Raji (cell line): Measurements from ENCODE around the gene CHST4.

Experiments
- POLR2A ChIP-seq: IDR thresholded peaks from 2 replicates; pipeline ENCODE4 v1.6.1; 2011; ENCODE audit warnings: low read depth, low read length, control low read depth; ENCODE audit not compliant: insufficient read depth

Gene CHST4

DNA sequence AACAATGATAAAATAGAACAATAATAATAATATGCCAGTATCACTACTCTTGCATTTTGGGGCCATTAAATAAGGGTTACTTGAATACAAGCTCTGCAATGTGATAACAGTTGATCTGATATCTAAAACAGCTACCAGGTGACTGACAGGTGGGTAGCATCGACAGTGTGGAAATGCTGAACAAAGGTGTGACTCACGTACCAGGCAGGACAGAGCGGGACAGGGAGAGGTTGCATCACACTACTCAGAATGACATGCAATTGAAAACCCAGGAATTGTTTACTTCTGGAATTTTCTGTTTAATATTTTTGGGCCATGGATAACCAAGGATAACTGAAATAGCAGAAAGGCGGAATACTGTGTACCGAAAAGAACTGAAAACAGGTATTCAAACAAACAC is 21.3 kb upstream of the CHST4 start:
- no peak for TF ChIP-seq POLR2A

GRCh38 chr16:71507061-71507460 is 19.2 kb upstream of the CHST4 start:
- TF ChIP-seq POLR2A: no peak

DNA sequence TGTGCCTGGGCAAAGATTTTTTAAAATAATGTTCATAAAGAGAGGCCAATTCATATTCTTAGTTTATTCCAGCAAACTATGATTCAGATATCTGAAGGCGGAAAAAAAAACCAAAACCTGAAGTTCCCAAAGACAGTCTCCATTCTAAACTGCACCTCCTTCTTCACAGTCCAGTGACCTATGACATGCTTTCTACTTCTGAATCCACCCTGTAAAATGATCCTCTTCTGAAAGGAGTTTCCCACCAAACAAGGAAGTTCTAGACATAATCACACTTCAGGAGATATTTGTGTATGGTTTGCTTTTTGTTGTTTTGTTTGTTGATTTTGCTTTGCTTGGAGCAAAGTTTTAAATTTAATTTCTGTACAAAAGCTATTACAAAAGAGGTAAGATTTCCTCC is 12.9 kb upstream of the CHST4 start:
- no peak for TF ChIP-seq POLR2A

DNA sequence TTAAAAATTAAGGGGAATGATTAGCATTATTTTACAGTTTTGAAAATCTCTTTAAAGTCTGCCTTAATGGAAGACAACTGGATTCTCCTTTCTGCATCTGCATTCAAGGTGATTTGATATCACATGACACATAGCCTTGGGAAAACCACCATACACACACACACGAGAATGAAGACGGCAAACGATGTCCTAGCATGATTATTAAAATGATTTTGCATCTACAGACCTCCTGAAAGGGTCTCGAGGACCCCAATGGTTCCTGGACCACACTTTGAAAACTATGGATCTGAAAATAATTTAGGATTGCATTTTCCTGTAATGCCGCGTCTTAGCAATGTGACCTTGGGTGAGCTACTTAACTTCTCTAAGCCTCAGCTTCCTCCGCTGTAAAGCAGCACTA is 11.8 kb upstream of the CHST4 start:
- TF ChIP-seq POLR2A: no peak

- no peak for TF ChIP-seq POLR2A
Measured at GRCh38 chr16:71515026-71515425, 11.2 kb upstream of the CHST4 start.

DNA sequence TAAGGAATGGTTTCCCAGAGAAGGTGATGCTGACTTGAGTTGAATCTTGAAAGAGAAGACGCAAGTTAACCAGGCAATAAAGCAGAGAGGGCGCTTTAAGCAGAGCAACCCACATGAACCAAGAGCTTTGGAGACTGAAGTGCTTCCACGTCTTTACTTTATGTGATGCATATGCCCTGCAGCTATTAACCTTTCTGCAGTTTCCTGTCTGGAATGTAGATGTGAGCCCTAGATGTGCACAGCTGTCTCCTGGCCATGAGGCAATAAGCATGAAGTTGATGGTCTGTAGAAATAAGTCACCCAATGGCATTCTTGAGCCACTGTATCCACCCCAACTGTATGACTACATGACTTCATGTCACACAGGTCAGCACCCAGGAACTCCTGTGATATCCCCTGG is 5.7 kb upstream of the CHST4 start:
- TF ChIP-seq POLR2A: no peak

GRCh38 chr16:71524566-71525553 is 1.4 kb upstream of the CHST4 start:
- no peak for TF ChIP-seq POLR2A

GRCh38 chr16:71528257-71528656 is 2.0 kb downstream of the CHST4 start:
- no peak for TF ChIP-seq POLR2A

DNA sequence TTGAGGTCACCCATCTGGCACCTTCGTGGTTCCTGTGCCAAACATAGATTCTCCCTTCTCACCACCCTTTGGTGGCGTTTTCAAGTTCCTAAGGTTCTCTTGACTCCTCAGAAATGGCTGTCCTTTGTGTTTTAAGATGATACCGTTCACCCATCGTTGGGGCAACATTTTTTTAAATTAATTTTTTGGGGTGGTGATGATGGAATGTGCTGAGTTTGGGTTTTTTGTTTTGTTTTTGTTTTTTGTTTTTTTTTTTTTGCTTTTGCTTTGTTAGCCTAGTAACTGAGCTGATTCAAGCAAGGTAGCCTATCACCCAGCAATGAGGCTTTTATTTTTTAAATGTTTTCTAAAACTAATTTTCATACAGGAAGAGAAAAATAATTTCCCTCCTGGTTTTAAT is 2.6 kb downstream of the CHST4 start:
- no peak for TF ChIP-seq POLR2A

GRCh38 chr16:71532366-71532765 is 6.1 kb downstream of the CHST4 start:
- TF ChIP-seq POLR2A: no peak

DNA sequence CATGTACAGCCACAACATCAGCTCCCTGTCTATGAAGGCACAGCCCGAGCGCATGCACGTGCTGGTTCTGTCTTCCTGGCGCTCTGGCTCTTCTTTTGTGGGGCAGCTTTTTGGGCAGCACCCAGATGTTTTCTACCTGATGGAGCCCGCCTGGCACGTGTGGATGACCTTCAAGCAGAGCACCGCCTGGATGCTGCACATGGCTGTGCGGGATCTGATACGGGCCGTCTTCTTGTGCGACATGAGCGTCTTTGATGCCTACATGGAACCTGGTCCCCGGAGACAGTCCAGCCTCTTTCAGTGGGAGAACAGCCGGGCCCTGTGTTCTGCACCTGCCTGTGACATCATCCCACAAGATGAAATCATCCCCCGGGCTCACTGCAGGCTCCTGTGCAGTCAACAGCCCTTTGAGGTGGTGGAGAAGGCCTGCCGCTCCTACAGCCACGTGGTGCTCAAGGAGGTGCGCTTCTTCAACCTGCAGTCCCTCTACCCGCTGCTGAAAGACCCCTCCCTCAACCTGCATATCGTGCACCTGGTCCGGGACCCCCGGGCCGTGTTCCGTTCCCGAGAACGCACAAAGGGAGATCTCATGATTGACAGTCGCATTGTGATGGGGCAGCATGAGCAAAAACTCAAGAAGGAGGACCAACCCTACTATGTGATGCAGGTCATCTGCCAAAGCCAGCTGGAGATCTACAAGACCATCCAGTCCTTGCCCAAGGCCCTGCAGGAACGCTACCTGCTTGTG is 10.7 kb downstream of the CHST4 start:
- TF ChIP-seq POLR2A: no peak

DNA sequence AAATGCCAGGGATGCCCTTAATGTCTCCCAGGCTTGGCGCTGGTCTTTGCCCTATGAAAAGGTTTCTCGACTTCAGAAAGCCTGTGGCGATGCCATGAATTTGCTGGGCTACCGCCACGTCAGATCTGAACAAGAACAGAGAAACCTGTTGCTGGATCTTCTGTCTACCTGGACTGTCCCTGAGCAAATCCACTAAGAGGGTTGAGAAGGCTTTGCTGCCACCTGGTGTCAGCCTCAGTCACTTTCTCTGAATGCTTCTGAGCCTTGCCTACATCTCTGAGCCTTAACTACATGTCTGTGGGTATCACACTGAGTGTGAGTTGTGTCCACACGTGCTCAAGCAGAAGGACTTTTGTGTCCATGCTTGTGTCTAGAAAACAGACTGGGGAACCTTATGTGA is 11.4 kb downstream of the CHST4 start:
- no peak for TF ChIP-seq POLR2A

DNA sequence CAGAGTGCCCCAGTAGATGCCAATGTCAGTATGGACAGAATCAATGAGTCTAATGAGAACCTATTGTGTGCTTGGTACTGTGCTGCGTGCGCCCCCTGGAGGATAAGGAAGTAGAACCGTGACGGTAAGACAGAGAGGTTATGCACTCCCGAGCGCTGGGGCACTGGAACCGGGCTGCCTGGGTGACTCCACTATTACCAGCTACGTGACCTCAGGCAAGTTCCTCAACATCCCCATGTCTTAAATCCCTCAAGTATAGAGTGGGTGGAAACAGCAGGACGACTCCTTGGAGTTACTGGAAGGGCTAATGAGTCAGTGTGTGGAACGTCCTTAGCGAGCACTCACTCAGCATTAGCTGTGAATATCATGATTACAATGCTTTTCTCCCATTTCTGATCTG is 16.2 kb downstream of the CHST4 start:
- TF ChIP-seq POLR2A: no peak

GRCh38 chr16:71547168-71547567 is 20.9 kb downstream of the CHST4 start:
- TF ChIP-seq POLR2A: no peak

- no peak for TF ChIP-seq POLR2A
Measured at GRCh38 chr16:71552698-71553503, 26.7 kb downstream of the CHST4 start.
